Measurements from ENCODE around the gene DPYD.

DPYD gene

GRCh38 chr1:97567000-97567749 lies 353.7 kb downstream of the DPYD start:
- no peak for TF ChIP-seq CTCF (IDR thresholded peaks at IDR 0.05; ENCODE audit: control insufficient read depth, extremely low read depth, insufficient read depth)

GRCh38 chr1:97565886-97566285 lies 354.9 kb downstream of the DPYD start:
- H3K4me3 ChIP-seq (ENCODE audit: low read depth, low read length) = no peak overlapping the region
- TF ChIP-seq CTCF (IDR thresholded peaks at IDR 0.05; ENCODE audit: control insufficient read depth, extremely low read depth, insufficient read depth) = no peak
- no peak for DNase-seq (ENCODE audit: low read depth)

More at GRCh38 chr1:97567000-97567749, 353.7 kb downstream of the DPYD start:
- no peak for DNase-seq (ENCODE audit: low read depth)
- no peak overlapping the region for H3K4me3 ChIP-seq (ENCODE audit: low read depth, low read length)

- DNase-seq (ENCODE audit: low read depth) = no peak
- no peak for TF ChIP-seq CTCF (IDR thresholded peaks at IDR 0.05; ENCODE audit: control insufficient read depth, extremely low read depth, insufficient read depth)
Observed at GRCh38 chr1:97563926-97564325, 356.9 kb downstream of the DPYD start.

GRCh38 chr1:97562081-97562480 lies 358.8 kb downstream of the DPYD start:
- no peak for TF ChIP-seq CTCF (IDR thresholded peaks at IDR 0.05; ENCODE audit: control insufficient read depth, extremely low read depth, insufficient read depth)
- H3K4me3 ChIP-seq (ENCODE audit: low read depth, low read length) = no peak overlapping the region
- no peak for DNase-seq (ENCODE audit: low read depth)

More at GRCh38 chr1:97563926-97564325, 356.9 kb downstream of the DPYD start:
- no peak overlapping the region for H3K4me3 ChIP-seq (ENCODE audit: low read depth, low read length)

GRCh38 chr1:97560714-97561113 lies 360.1 kb downstream of the DPYD start:
- TF ChIP-seq CTCF (IDR thresholded peaks at IDR 0.05; ENCODE audit: control insufficient read depth, extremely low read depth, insufficient read depth) = no peak
- no peak for DNase-seq (ENCODE audit: low read depth)

GRCh38 chr1:97553971-97554370 lies 366.9 kb downstream of the DPYD start:
- no peak for TF ChIP-seq CTCF (IDR thresholded peaks at IDR 0.05; ENCODE audit: control insufficient read depth, extremely low read depth, insufficient read depth)
- no peak for DNase-seq (ENCODE audit: low read depth)

More at GRCh38 chr1:97560714-97561113, 360.1 kb downstream of the DPYD start:
- no peak overlapping the region for H3K4me3 ChIP-seq (ENCODE audit: low read depth, low read length)

GRCh38 chr1:97551113-97551512 lies 369.7 kb downstream of the DPYD start:
- peak; percentile 41 for TF ChIP-seq CTCF (IDR thresholded peaks at IDR 0.05; ENCODE audit: control insufficient read depth, extremely low read depth, insufficient read depth)
- DNase-seq (ENCODE audit: low read depth) = no peak
- H3K4me3 ChIP-seq (ENCODE audit: low read depth, low read length) = no peak overlapping the region

More at GRCh38 chr1:97553971-97554370, 366.9 kb downstream of the DPYD start:
- H3K4me3 ChIP-seq (ENCODE audit: low read depth, low read length) = no peak overlapping the region
